Fibroblast of the aortic adventitia (primary cell): ENCODE measurements around the gene MAPT. TPM values are rescaled to one million over a fixed set of nuclear protein-coding genes. Genes with fewer than 3 reads are reported as not detected.

ENCODE experiments used
- DNase-seq: peaks from one replicate; pipeline ENCODE4 v3.0.0-alpha.2; 2010; ENCODE audit warnings: low read depth
- H3K4me3 ChIP-seq: 2 replicates; pipeline ENCODE4 v1.5.1; 2011; ENCODE audit warnings: low read depth, mild to moderate bottlenecking, control low read depth, low read length, moderate library complexity
- CTCF ChIP-seq: IDR thresholded peaks from 2 replicates; pipeline ENCODE4 v1.5.1; 2011; ENCODE audit warnings: mild to moderate bottlenecking, low read length, control low read depth, inconsistent platforms; ENCODE audit not compliant: insufficient read depth
- total RNA-seq: library from RNA; depleted of rRNA; stranded (reverse); fragments of >200 nt; gene quantifications from 2 replicates; pipeline ENCODE4 v1.2.3, GENCODE V29; 2012; ENCODE audit warnings: low replicate concordance

MAPT gene
- total RNA-seq, 1 donor: 0.54 TPM

- no peak for DNase-seq
- H3K4me3 ChIP-seq: no peak overlapping the region
- TF ChIP-seq CTCF: no peak
Observed at GRCh38 chr17:45847747-45848146, 46.6 kb upstream of the MAPT start.

DNA sequence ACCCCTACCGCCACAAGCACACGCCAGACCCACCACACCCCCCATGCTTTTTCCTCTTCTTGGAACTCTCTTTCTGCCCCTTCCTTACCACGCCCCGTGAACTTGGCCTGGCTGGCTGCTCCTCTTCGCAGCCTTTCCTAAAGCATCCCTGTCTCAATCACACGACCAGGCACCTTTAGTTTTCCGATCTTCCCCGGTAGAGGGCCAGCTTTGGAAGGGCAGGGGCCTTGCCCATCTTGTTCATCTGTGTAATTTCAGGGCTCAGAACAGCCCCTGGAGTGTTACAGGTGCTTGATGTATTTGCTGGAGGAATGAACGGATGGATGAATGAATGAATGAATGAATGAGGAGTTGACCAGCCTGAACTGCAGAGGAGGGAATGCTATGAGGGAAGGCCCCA lies 45.9 kb upstream of the MAPT start:
- no peak overlapping the region for H3K4me3 ChIP-seq
- TF ChIP-seq CTCF: no peak
- no peak for DNase-seq

- H3K4me3 ChIP-seq: no peak overlapping the region
- DNase-seq: peak; percentile 7
- no peak for TF ChIP-seq CTCF
Observed at GRCh38 chr17:45848868-45849535, 45.4 kb upstream of the MAPT start.

DNA sequence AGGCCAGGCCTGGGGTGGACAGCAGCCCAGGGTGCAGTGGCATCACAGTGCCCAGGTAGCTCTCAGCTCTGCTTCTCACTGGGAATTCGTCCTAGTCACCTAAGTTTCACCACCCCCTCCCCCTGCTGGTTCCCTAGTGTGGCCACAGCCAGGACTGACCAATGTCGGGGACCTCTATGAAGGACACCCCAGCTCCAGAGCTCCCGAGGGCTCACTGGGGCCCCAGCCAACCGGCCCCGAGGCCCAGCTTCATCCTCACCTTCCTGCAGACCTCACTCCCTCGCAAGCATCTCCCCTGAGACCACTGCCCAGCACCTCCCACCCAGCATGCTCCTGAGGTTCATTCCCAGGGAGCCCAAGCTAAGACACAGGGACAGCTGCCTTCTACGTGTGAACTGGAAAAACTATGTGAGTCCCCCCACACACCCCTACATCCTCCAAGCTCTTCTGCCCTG lies 44.8 kb upstream of the MAPT start:
- no peak overlapping the region for H3K4me3 ChIP-seq
- TF ChIP-seq CTCF: no peak
- DNase-seq: no peak

- TF ChIP-seq CTCF: no peak
- no peak for DNase-seq
- no peak overlapping the region for H3K4me3 ChIP-seq
Observed at GRCh38 chr17:45850011-45850410, 44.3 kb upstream of the MAPT start.

DNA sequence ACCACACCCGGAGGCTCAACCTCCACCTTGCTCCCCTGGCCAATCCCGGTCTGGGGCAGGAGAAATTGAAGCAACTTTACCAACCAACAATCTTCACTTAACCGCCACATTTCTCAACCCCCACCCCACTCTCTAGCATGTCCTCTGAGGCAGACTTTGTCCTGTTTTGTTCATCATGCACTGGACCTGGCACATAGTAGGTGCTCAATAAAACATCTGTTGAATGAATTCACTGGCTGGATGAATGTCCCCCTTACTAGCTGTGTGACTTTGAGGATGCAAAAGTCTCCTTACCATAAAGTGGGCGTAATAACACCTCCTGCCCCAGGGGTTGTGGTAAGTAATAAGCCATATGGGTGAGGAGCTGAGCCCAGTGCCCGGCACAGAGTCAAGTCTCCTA lies 43.9 kb upstream of the MAPT start:
- DNase-seq: no peak
- no peak for TF ChIP-seq CTCF
- H3K4me3 ChIP-seq: no peak overlapping the region

- TF ChIP-seq CTCF: no peak
- H3K4me3 ChIP-seq: no peak overlapping the region
- no peak for DNase-seq
Observed at GRCh38 chr17:45851022-45851421, 43.3 kb upstream of the MAPT start.
